AG04450 (cell line): Measurements from ENCODE around the gene KRT9. TPM values are rescaled to one million over a fixed set of nuclear protein-coding genes. Genes with fewer than 3 reads are reported as not detected.
"Not testable (repeated sequence)": the region's sequence is repeated elsewhere in the genome, so short reads cannot be mapped to it uniquely, and the experiment has no call there.

ENCODE experiments used
- CTCF ChIA-PET: fragments of 300-600, 350-600 bp; formaldehyde crosslinking; extraction: SDS; loops from one replicate; lab custom pipeline; 2022; ENCODE audit warnings: antibody characterized with exemption, inconsistent platforms; lab: Charles Lee
- POLR2A ChIA-PET: fragments of 350-600 bp; formaldehyde crosslinking; extraction: SDS; loops from one replicate; lab custom pipeline; 2021; ENCODE audit warnings: antibody characterized with exemption, inconsistent platforms; lab: Yijun Ruan, JAX
- DNase-seq: peaks from one replicate; pipeline ENCODE4 v3.0.0-alpha.2; 2011; ENCODE audit warnings: low read depth, low spot score
- H3K27ac ChIP-seq: one replicate; pipeline ENCODE4 v1.5.1; 2012; ENCODE audit warnings: low read depth, low read length, control low read depth
- H3K27me3 ChIP-seq: one replicate; pipeline ENCODE4 v1.6.0; 2012; ENCODE audit warnings: low read length; ENCODE audit not compliant: control insufficient read depth, insufficient read depth
- H3K4me3 ChIP-seq: 2 replicates; pipeline ENCODE4 v1.5.1; 2011; ENCODE audit warnings: mild to moderate bottlenecking, low read depth, low read length, control low read depth
- H3K9me3 ChIP-seq: 2 replicates; pipeline ENCODE4 v1.5.1; 2012; ENCODE audit warnings: low read length; ENCODE audit not compliant: control insufficient read depth, insufficient read depth
- polyA plus RNA-seq: library from polyadenylated mRNA; depleted of rRNA; stranded (reverse); fragments of >200 nt; gene quantifications from 2 replicates; pipeline ENCODE4 v1.2.3, GENCODE V29; 2011
- TF ChIP-seq, protein P1 (sequence below): IDR thresholded peaks from 2 replicates; pipeline ENCODE4 v1.5.1; 2011; ENCODE audit warnings: low read depth, low read length, control low read depth, inconsistent platforms

Gene KRT9
- polyA plus RNA-seq, 1 experiment = not detected

DNA sequence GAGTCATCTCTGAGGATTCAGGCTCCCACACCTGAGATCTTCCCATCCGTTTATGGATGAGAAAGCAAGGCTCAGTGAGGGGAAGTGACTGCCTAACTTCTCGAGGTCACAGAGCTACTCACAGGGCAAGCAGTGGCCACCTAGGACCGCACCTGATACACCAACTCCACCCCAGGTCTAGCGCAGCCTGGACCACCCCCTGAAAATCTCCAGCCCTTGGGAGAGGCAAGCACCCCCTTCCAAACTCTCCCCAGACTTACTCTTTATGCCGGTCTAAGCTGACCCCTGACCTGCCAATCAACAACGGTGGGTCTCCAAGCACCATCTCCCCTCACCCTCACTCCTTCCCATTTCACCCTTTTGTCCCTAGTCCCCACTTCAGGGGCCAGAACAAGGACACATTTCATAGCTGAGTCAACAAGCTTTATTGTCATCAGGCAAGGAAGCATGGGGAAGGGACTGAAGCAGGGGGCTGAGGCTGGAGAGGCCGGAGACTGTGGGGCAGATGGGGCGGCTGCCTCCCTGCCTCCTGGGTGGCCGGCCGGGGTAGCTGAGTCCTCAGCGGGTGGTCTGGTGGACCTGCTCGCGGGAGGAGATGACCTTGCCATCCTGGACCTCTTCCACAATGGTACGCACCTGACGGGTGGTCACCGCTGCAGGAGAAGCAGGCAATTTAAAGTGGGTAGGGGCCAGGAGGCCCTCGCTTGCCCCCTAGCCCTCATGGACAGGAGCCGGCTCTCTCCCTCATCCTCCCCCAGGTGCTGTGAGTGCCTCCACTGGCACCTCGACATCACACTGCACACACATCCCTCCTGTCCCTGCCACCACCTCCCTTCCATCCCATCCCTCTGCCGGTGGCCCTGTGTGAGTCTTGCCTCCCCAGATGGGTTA, 47.4 kb upstream of the KRT9 start:
- CTCF ChIA-PET = no interaction called here
- no peak for DNase-seq
- Histone ChIP-seq H3K27ac (no peak overlapping the region), H3K4me3 (no peak overlapping the region), H3K9me3 (no peaks in the 10 kb centered on the region), H3K27me3 (peaks cover 16% of the 10 kb centered on the region)
- TF ChIP-seq, protein P1, sequence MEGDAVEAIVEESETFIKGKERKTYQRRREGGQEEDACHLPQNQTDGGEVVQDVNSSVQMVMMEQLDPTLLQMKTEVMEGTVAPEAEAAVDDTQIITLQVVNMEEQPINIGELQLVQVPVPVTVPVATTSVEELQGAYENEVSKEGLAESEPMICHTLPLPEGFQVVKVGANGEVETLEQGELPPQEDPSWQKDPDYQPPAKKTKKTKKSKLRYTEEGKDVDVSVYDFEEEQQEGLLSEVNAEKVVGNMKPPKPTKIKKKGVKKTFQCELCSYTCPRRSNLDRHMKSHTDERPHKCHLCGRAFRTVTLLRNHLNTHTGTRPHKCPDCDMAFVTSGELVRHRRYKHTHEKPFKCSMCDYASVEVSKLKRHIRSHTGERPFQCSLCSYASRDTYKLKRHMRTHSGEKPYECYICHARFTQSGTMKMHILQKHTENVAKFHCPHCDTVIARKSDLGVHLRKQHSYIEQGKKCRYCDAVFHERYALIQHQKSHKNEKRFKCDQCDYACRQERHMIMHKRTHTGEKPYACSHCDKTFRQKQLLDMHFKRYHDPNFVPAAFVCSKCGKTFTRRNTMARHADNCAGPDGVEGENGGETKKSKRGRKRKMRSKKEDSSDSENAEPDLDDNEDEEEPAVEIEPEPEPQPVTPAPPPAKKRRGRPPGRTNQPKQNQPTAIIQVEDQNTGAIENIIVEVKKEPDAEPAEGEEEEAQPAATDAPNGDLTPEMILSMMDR = no peak
- POLR2A ChIA-PET = no interaction called here

GRCh38 chr17:41618341-41619035, 46.6 kb upstream of the KRT9 start:
- TF ChIP-seq, protein P1 = no peak
- CTCF ChIA-PET = no interaction called here

GRCh38 chr17:41617698-41618097, 45.8 kb upstream of the KRT9 start:
- TF ChIP-seq, protein P1 = no peak
- H3K9me3 ChIP-seq = no peaks in the 10 kb centered on the region
- peaks cover 16% of the 10 kb centered on the region for H3K27me3 ChIP-seq
- H3K4me3 ChIP-seq = no peak overlapping the region
- no peak for DNase-seq
- ChIA-PET CTCF (interaction anchor here (1.3 kb wide), 1 partner anchor 31 kb away, joined by 4 read pairs; no protein-coding TSS in a partner anchor), POLR2A (no interaction called here)
- no peak overlapping the region for H3K27ac ChIP-seq

More at GRCh38 chr17:41618341-41619035, 46.6 kb upstream of the KRT9 start:
- Histone ChIP-seq H3K4me3 (no peak overlapping the region), H3K9me3 (no peaks in the 10 kb centered on the region), H3K27ac (no peak overlapping the region), H3K27me3 (peaks cover 16% of the 10 kb centered on the region)
- POLR2A ChIA-PET = no interaction called here
- no peak for DNase-seq

GRCh38 chr17:41617136-41617535, 45.3 kb upstream of the KRT9 start:
- POLR2A ChIA-PET = no interaction called here

GRCh38 chr17:41616486-41616885, 44.6 kb upstream of the KRT9 start:
- POLR2A ChIA-PET, H3K27ac ChIP-seq, H3K4me3 ChIP-seq, DNase-seq, H3K9me3 ChIP-seq: not testable (repeated sequence)
- CTCF ChIA-PET = interaction anchor here (1.3 kb wide), 1 partner anchor 32 kb away, joined by 4 read pairs; no protein-coding TSS in a partner anchor
- H3K27me3 ChIP-seq = peaks cover 21% of the 10 kb centered on the region

More at GRCh38 chr17:41617136-41617535, 45.3 kb upstream of the KRT9 start:
- H3K4me3 ChIP-seq = no peak overlapping the region
- TF ChIP-seq, protein P1 = no peak
- CTCF ChIA-PET = interaction anchor here (1.3 kb wide), 1 partner anchor 31 kb away, joined by 4 read pairs; no protein-coding TSS in a partner anchor
- H3K27me3 ChIP-seq = peaks cover 19% of the 10 kb centered on the region
- DNase-seq = no peak
- no peak overlapping the region for H3K27ac ChIP-seq
- no peaks in the 10 kb centered on the region for H3K9me3 ChIP-seq
